ENCODE data around the gene CEP20. TPM values are rescaled to one million over a fixed set of nuclear protein-coding genes. Genes with fewer than 3 reads are reported as not detected.

Gene CEP20
- total RNA-seq, 4 donors from 2014 or later: 31.2 to 45.1 (median 39.5) TPM

- TF ChIP-seq POLR2A (IDR thresholded peaks at IDR 0.05): no peak
- no peak overlapping the region for H3K4me3 ChIP-seq
- peaks cover 19% of the 10 kb centered on the region for H3K4me1 ChIP-seq
- no peaks in the 10 kb centered on the region for H3K36me3 ChIP-seq
- H3K9me3 ChIP-seq: no peaks in the 10 kb centered on the region
- peaks cover 36% of the 10 kb centered on the region for H3K27me3 ChIP-seq
- DNase-seq (ENCODE audit: low spot score in 2 of 2): no peak
- 91% methylated on average over 12 of the region's 12 CpGs for WGBS
- H3K27ac ChIP-seq: no peak overlapping the region
Observed at GRCh38 chr16:15858921-15859668, 29.3 kb downstream of the CEP20 start.

- Histone ChIP-seq H3K27me3 (peaks cover 38% of the 10 kb centered on the region), H3K27ac (peak overlapping the region; percentile 19), H3K9me3 (no peaks in the 10 kb centered on the region), H3K36me3 (no peaks in the 10 kb centered on the region), H3K4me3 (peak overlapping the region; percentile 48), H3K4me1 (peaks cover 19% of the 10 kb centered on the region)
- DNase-seq (ENCODE audit: low spot score in 2 of 2): no peak
- TF ChIP-seq EP300 (IDR thresholded peaks at IDR 0.05) (no peak), POLR2AphosphoS5 (IDR thresholded peaks at IDR 0.05) (no peak), POLR2A (IDR thresholded peaks at IDR 0.05) (no peak), CTCF (IDR thresholded peaks at IDR 0.05) (no peak)
- 1% methylated on average over 40 of the region's 55 CpGs for WGBS
Observed at GRCh38 chr16:15857724-15858560, 30.5 kb downstream of the CEP20 start.

GRCh38 chr16:15856901-15857698 is 31.3 kb downstream of the CEP20 start, which contains the start of gene MYH11:
TSS of gene MYH11 (minus strand) at chr16:15857028. CDS start at chr16:15838252, 18,776 bp downstream.
- under 1% methylated on average over 13 of the region's 49 CpGs for WGBS
- Histone ChIP-seq H3K9me3 (no peaks in the 10 kb centered on the region), H3K36me3 (no peaks in the 10 kb centered on the region), H3K27ac (no peak within 1 kb of the TSS), H3K27me3 (peaks cover 38% of the 10 kb centered on the region), H3K4me1 (peaks cover 19% of the 10 kb centered on the region), H3K4me3 (peak within 1 kb of the TSS; percentile 48)
- no peak for TF ChIP-seq CTCF (IDR thresholded peaks at IDR 0.05)
- TF ChIP-seq POLR2AphosphoS5 (IDR thresholded peaks at IDR 0.05): no peak
- TF ChIP-seq EP300 (IDR thresholded peaks at IDR 0.05): no peak
- no peak for TF ChIP-seq POLR2A (IDR thresholded peaks at IDR 0.05)
- DNase-seq (ENCODE audit: low spot score in 2 of 2): no peak

GRCh38 chr16:15856182-15856581 is 32.2 kb downstream of the CEP20 start:
- Histone ChIP-seq H3K4me3 (peak overlapping the region; percentile 48), H3K27ac (no peak overlapping the region), H3K27me3 (peaks cover 38% of the 10 kb centered on the region), H3K36me3 (no peaks in the 10 kb centered on the region), H3K9me3 (no peaks in the 10 kb centered on the region), H3K4me1 (peaks cover 19% of the 10 kb centered on the region)
- TF ChIP-seq POLR2AphosphoS5 (IDR thresholded peaks at IDR 0.05) (no peak), POLR2A (IDR thresholded peaks at IDR 0.05) (no peak), CTCF (IDR thresholded peaks at IDR 0.05) (no peak), EP300 (IDR thresholded peaks at IDR 0.05) (no peak)
- no peak for DNase-seq (ENCODE audit: low spot score in 2 of 2)
- 38% methylated on average over 2 of the region's 2 CpGs for WGBS

GRCh38 chr16:15855704-15856003 is 32.7 kb downstream of the CEP20 start:
- no peaks in the 10 kb centered on the region for H3K36me3 ChIP-seq
- 33% methylated on average over 5 of the region's 5 CpGs for WGBS
- H3K4me1 ChIP-seq: peaks cover 19% of the 10 kb centered on the region
- DNase-seq (ENCODE audit: low spot score in 2 of 2): no peak
- TF ChIP-seq CTCF (IDR thresholded peaks at IDR 0.05) (no peak), POLR2A (IDR thresholded peaks at IDR 0.05) (no peak), POLR2AphosphoS5 (IDR thresholded peaks at IDR 0.05) (no peak), EP300 (IDR thresholded peaks at IDR 0.05) (no peak)
- peak overlapping the region; percentile 48 for H3K4me3 ChIP-seq
- H3K9me3 ChIP-seq: no peaks in the 10 kb centered on the region
- H3K27me3 ChIP-seq: peaks cover 38% of the 10 kb centered on the region
- no peak overlapping the region for H3K27ac ChIP-seq

All from suprapubic skin (tissue), 4 donors.